ENCODE data around the gene PTMS. TPM values are rescaled to one million over a fixed set of nuclear protein-coding genes. Genes with fewer than 3 reads are reported as not detected.
A peak's percentile ranks its signal among the peaks of the same experiment; 100 is the strongest.
"Not testable (repeated sequence)": the region's sequence is repeated elsewhere in the genome, so short reads cannot be mapped to it uniquely, and the experiment has no call there.

Gene PTMS
- total RNA-seq, 1 experiment from 2014 or later = 633 TPM

GRCh38 chr12:6734506-6735387 is 31.4 kb upstream of the PTMS start:
- ChIA-PET CTCF (interaction anchor here (0.6 to 3.2 kb wide), 3 partner anchors 18 to 118 kb away, joined by 3 to 14 read pairs (median 3); partner anchors contain the start of gene MLF2), POLR2A (ENCODE audit: unreplicated experiment) (no interaction called here)
- Histone ChIP-seq H2AFZ (no peak overlapping the region), H3K27ac (no peak overlapping the region), H4K20me1 (ENCODE audit: insufficient read depth) (no peaks in the 10 kb centered on the region), H3K9me3 (ENCODE audit: insufficient read depth, low read depth) (no peaks in the 10 kb centered on the region), H3K36me3 (ENCODE audit: low read depth) (peaks cover 14% of the 10 kb centered on the region; the same call in 1 of the 2 replicates), H3K27me3 (ENCODE audit: insufficient read depth, low read depth) (no peaks in the 10 kb centered on the region), H3K4me2 (no peak overlapping the region), H3K79me2 (ENCODE audit: low read depth) (no peaks in the 10 kb centered on the region), H3K4me1 (replicated peaks; ENCODE audit: insufficient read depth) (no peaks in the 10 kb centered on the region; the same call in 1 of the 2 replicates), H3K9me2 (ENCODE audit: insufficient read depth) (no peaks in the 10 kb centered on the region), H3F3A (ENCODE audit: insufficient read depth, low read depth) (0 out of 2 replicates have a peak, but pooled peaks cover 4% of the 10 kb centered on the region), H3K4me3 (no peak overlapping the region)
- intact Hi-C loops (cut with micrococcal nuclease; ENCODE audit: unreplicated experiment) = loop anchor here (1.0 kb wide), 2 partner anchors 45 to 91 kb away; no protein-coding TSS in a partner anchor
- TF ChIP-seq CTCF (conservative IDR thresholded peaks at IDR 0.05) = no peak
- TF ChIP-seq EZH2 (IDR thresholded peaks at IDR 0.05; ENCODE audit: low read depth) = no peak
- DNase-seq = no peak
- no TSS peak for BruUV-seq (replicated peaks)

GRCh38 chr12:6735448-6736191 is 30.5 kb upstream of the PTMS start:
- H3F3A ChIP-seq (ENCODE audit: insufficient read depth, low read depth) = 0 out of 2 replicates have a peak, but pooled peaks cover 4% of the 10 kb centered on the region
- CTCF ChIA-PET = interaction anchor here (0.6 to 3.2 kb wide), 4 partner anchors 17 to 145 kb away, joined by 3 to 14 read pairs (median 4); partner anchors contain the start of gene MLF2
- no peaks in the 10 kb centered on the region for H4K20me1 ChIP-seq (ENCODE audit: insufficient read depth)
- no peak overlapping the region for H3K4me3 ChIP-seq
- intact Hi-C loops (cut with micrococcal nuclease; ENCODE audit: unreplicated experiment) = loop anchor here (1.0 kb wide), 2 partner anchors 44 to 90 kb away; no protein-coding TSS in a partner anchor
- POLR2A ChIA-PET (ENCODE audit: unreplicated experiment) = no interaction called here
- no peaks in the 10 kb centered on the region for H3K9me3 ChIP-seq (ENCODE audit: insufficient read depth, low read depth)
- TSS peak; percentile 2 for BruUV-seq (replicated peaks)
- H3K27ac ChIP-seq = no peak overlapping the region
- H3K36me3 ChIP-seq (ENCODE audit: low read depth) = peaks cover 7% of the 10 kb centered on the region; the same call in 1 of the 2 replicates
- no peaks in the 10 kb centered on the region; the same call in 1 of the 2 replicates for H3K4me1 ChIP-seq (replicated peaks; ENCODE audit: insufficient read depth)
- DNase-seq = peak; percentile 44 to 70
- H3K27me3 ChIP-seq (ENCODE audit: insufficient read depth, low read depth) = no peaks in the 10 kb centered on the region
- no peaks in the 10 kb centered on the region for H3K79me2 ChIP-seq (ENCODE audit: low read depth)
- H2AFZ ChIP-seq = no peak overlapping the region
- no peaks in the 10 kb centered on the region for H3K9me2 ChIP-seq (ENCODE audit: insufficient read depth)
- no peak overlapping the region for H3K4me2 ChIP-seq
- TF ChIP-seq CTCF (conservative IDR thresholded peaks at IDR 0.05) = peak; percentile 84
- no peak for TF ChIP-seq EZH2 (IDR thresholded peaks at IDR 0.05; ENCODE audit: low read depth)

- no peaks in the 10 kb centered on the region for H3K9me2 ChIP-seq (ENCODE audit: insufficient read depth)
- 0 out of 2 replicates have a peak, but pooled peaks cover 7% of the 10 kb centered on the region for H3F3A ChIP-seq (ENCODE audit: insufficient read depth, low read depth)
- no peaks in the 10 kb centered on the region; the same call in 1 of the 2 replicates for H3K4me1 ChIP-seq (replicated peaks; ENCODE audit: insufficient read depth)
- H3K36me3 ChIP-seq (ENCODE audit: low read depth) = no peaks in the 10 kb centered on the region
- no peak overlapping the region for H2AFZ ChIP-seq
- intact Hi-C loops (cut with micrococcal nuclease; ENCODE audit: unreplicated experiment) = no loop called here
- H4K20me1 ChIP-seq (ENCODE audit: insufficient read depth) = no peaks in the 10 kb centered on the region
- H3K4me3 ChIP-seq = no peak overlapping the region
- CTCF ChIA-PET = interaction anchor here (0.6 to 3.2 kb wide), 4 partner anchors 16 to 147 kb away, joined by 3 to 14 read pairs (median 4); partner anchors contain the start of gene MLF2
- H3K27me3 ChIP-seq (ENCODE audit: insufficient read depth, low read depth) = no peaks in the 10 kb centered on the region
- TF ChIP-seq EZH2 (IDR thresholded peaks at IDR 0.05; ENCODE audit: low read depth) = no peak
- H3K4me2 ChIP-seq = no peak overlapping the region
- POLR2A ChIA-PET (ENCODE audit: unreplicated experiment) = no interaction called here
- no peak for DNase-seq
- H3K79me2 ChIP-seq (ENCODE audit: low read depth) = no peaks in the 10 kb centered on the region
- H3K27ac ChIP-seq = no peak overlapping the region
- no peaks in the 10 kb centered on the region for H3K9me3 ChIP-seq (ENCODE audit: insufficient read depth, low read depth)
- no TSS peak for BruUV-seq (replicated peaks)
Measured at GRCh38 chr12:6736754-6737153, 29.4 kb upstream of the PTMS start.

GRCh38 chr12:6742080-6742479 is 24.1 kb upstream of the PTMS start:
- H3K4me2 ChIP-seq; H3K9me3 ChIP-seq (ENCODE audit: insufficient read depth, low read depth); H2AFZ ChIP-seq; H3K79me2 ChIP-seq (ENCODE audit: low read depth); BruUV-seq (replicated peaks); H3K4me1 ChIP-seq (replicated peaks; ENCODE audit: insufficient read depth); intact Hi-C loops (cut with micrococcal nuclease; ENCODE audit: unreplicated experiment); DNase-seq; H3K27me3 ChIP-seq (ENCODE audit: insufficient read depth, low read depth); H3K36me3 ChIP-seq (ENCODE audit: low read depth); H3K27ac ChIP-seq; H3K4me3 ChIP-seq; H4K20me1 ChIP-seq (ENCODE audit: insufficient read depth); CTCF ChIA-PET; H3K9me2 ChIP-seq (ENCODE audit: insufficient read depth): not testable (repeated sequence)
- POLR2A ChIA-PET (ENCODE audit: unreplicated experiment) = interaction anchor here (0.6 kb wide), 2 partner anchors 11 to 23 kb away, joined by 5 to 6 read pairs; partner anchors contain the start of gene MLF2
- peaks cover 30% of the 10 kb centered on the region; the same call in 1 of the 2 replicates for H3F3A ChIP-seq (ENCODE audit: insufficient read depth, low read depth)

All from PC-9 (cell line).